Fibroblast of lung (primary cell): ENCODE measurements around the gene FDXACB1.

Experiments used
- CTCF ChIP-seq, 2 donors: IDR thresholded peaks in 1 of 2; conservative IDR thresholded peaks in 1 of 2; 1 replicate in 1 of 2; 2 replicates in 1 of 2; pipeline ENCODE4 v1.5.1; 2011 to 2012; ENCODE audit warnings: low read length in 2 of 2, control low read depth in 1 of 2, inconsistent platforms in 1 of 2, low read depth in 1 of 2, mild to moderate bottlenecking in 1 of 2
- EZH2 ChIP-seq: IDR thresholded peaks from 2 replicates; pipeline ENCODE4 v1.5.1; 2012; ENCODE audit warnings: low read length, control low read depth, mild to moderate bottlenecking; ENCODE audit errors: missing control alignments

GRCh38 chr11:111855506-111855905 lies 23.5 kb downstream of the FDXACB1 start:
- TF ChIP-seq CTCF (conservative IDR thresholded peaks at IDR 0.05 in 1 of 2, IDR thresholded peaks at IDR 0.05 in 1 of 2; ENCODE audit: low read depth in 1 of 2, low read length in 2 of 2) (no peak), EZH2 (no peak)
